ENCODE data around the gene METTL5. TPM values are rescaled to one million over a fixed set of nuclear protein-coding genes. Genes with fewer than 3 reads are reported as not detected.
"Not testable (repeated sequence)": the region's sequence is repeated elsewhere in the genome, so short reads cannot be mapped to it uniquely, and the experiment has no call there.

The METTL5 gene
- total RNA-seq, 1 donor from 2014 or later = 38.5 TPM

GRCh38 chr2:169834401-169834800, 9.7 kb upstream of the METTL5 start:
- DNase-seq (ENCODE audit: extremely low read depth, low read depth, low spot score) = no peak

- DNase-seq (ENCODE audit: extremely low read depth, low read depth, low spot score) = no peak
Measured at GRCh38 chr2:169828141-169828811, 3.6 kb upstream of the METTL5 start.

- DNase-seq (ENCODE audit: extremely low read depth, low read depth, low spot score) = no peak
Measured at GRCh38 chr2:169827272-169828140, 2.8 kb upstream of the METTL5 start, which contains the start of gene UBR3. Gene UBR3 (plus strand): TSS chr2:169827454. CDS start chr2:169827508, 54 bp downstream.

- DNase-seq (ENCODE audit: extremely low read depth, low read depth, low spot score) = no peak
Measured at GRCh38 chr2:169823996-169824372, 721 bp downstream of the METTL5 start.

- no peak for DNase-seq (ENCODE audit: extremely low read depth, low read depth, low spot score)
Measured at GRCh38 chr2:169822785-169823392, 1.8 kb downstream of the METTL5 start.

GRCh38 chr2:169822036-169822435, 2.7 kb downstream of the METTL5 start:
- DNase-seq (ENCODE audit: extremely low read depth, low read depth, low spot score) = no peak

GRCh38 chr2:169820101-169820500, 4.6 kb downstream of the METTL5 start:
- DNase-seq (ENCODE audit: extremely low read depth, low read depth, low spot score) = not testable (repeated sequence)

- DNase-seq (ENCODE audit: extremely low read depth, low read depth, low spot score) = no peak
Measured at GRCh38 chr2:169819106-169819505, 5.6 kb downstream of the METTL5 start.

GRCh38 chr2:169818241-169818640, 6.5 kb downstream of the METTL5 start:
- no peak for DNase-seq (ENCODE audit: extremely low read depth, low read depth, low spot score)

- DNase-seq (ENCODE audit: extremely low read depth, low read depth, low spot score) = not testable (repeated sequence)
Measured at GRCh38 chr2:169817369-169817768, 7.3 kb downstream of the METTL5 start.

GRCh38 chr2:169816961-169817360, 7.7 kb downstream of the METTL5 start:
- not testable (repeated sequence) for DNase-seq (ENCODE audit: extremely low read depth, low read depth, low spot score)

- no peak for DNase-seq (ENCODE audit: extremely low read depth, low read depth, low spot score)
Measured at GRCh38 chr2:169815849-169816248, 8.9 kb downstream of the METTL5 start.

- no peak for DNase-seq (ENCODE audit: extremely low read depth, low read depth, low spot score)
Measured at GRCh38 chr2:169808221-169808620, 16.5 kb downstream of the METTL5 start.

GRCh38 chr2:169806586-169806985, 18.1 kb downstream of the METTL5 start:
- DNase-seq (ENCODE audit: extremely low read depth, low read depth, low spot score) = no peak

- DNase-seq (ENCODE audit: extremely low read depth, low read depth, low spot score) = no peak
Measured at GRCh38 chr2:169803480-169803879, 21.2 kb downstream of the METTL5 start.

GRCh38 chr2:169798718-169799592, 25.8 kb downstream of the METTL5 start, which contains the start of gene SSB:
Gene SSB (plus strand): TSS chr2:169798871. CDS start chr2:169800961, 2,090 bp downstream.
- DNase-seq (ENCODE audit: extremely low read depth, low read depth, low spot score) = no peak

- DNase-seq (ENCODE audit: extremely low read depth, low read depth, low spot score) = no peak
Measured at GRCh38 chr2:169798397-169798717, 26.3 kb downstream of the METTL5 start.

GRCh38 chr2:169797601-169798000, 27.1 kb downstream of the METTL5 start:
- no peak for DNase-seq (ENCODE audit: extremely low read depth, low read depth, low spot score)

GRCh38 chr2:169796441-169796840, 28.3 kb downstream of the METTL5 start:
- DNase-seq (ENCODE audit: extremely low read depth, low read depth, low spot score) = no peak

GRCh38 chr2:169795181-169795580, 29.5 kb downstream of the METTL5 start:
- DNase-seq (ENCODE audit: extremely low read depth, low read depth, low spot score) = no peak

- no peak for DNase-seq (ENCODE audit: extremely low read depth, low read depth, low spot score)
Measured at GRCh38 chr2:169790581-169790980, 34.1 kb downstream of the METTL5 start.

Measured in glomerular endothelial cell (primary cell).